ENCODE data around the gene DLST. TPM values are rescaled to one million over a fixed set of nuclear protein-coding genes. Genes with fewer than 3 reads are reported as not detected.

DLST gene
- total RNA-seq, 1 experiment from 2014 or later = 145 TPM

- POLR2A ChIA-PET (ENCODE audit: low non-redundant PET) = no interaction called here
- TF ChIP-seq CTCF (conservative IDR thresholded peaks at IDR 0.05; ENCODE audit: low read depth, low read length) = no peak
- TF ChIP-seq EZH2 (IDR thresholded peaks at IDR 0.05; ENCODE audit: borderline replicate concordance, low read depth, low read length, poor library complexity, severe bottlenecking) = no peak
- H3K36me3 ChIP-seq (ENCODE audit: insufficient read depth, low read length, poor library complexity, severe bottlenecking) = no peaks in the 10 kb centered on the region
Measured at GRCh38 chr14:74952697-74953484, 71.2 kb downstream of the DLST start.

More at GRCh38 chr14:74952697-74953484, 71.2 kb downstream of the DLST start:
- CTCF ChIA-PET = interaction anchor here (0.5 kb wide), 1 partner anchor 51 kb away, joined by 6 read pairs; no protein-coding TSS in a partner anchor
- intact Hi-C loops (cut with micrococcal nuclease; ENCODE audit: unreplicated experiment) = loop anchor here (5.0 kb wide), 1 partner anchor 114 kb away; the partner anchor contains the start of gene ZC2HC1C
- Histone ChIP-seq H3K4me3 (ENCODE audit: low read depth, low read length, poor library complexity, severe bottlenecking) (peak overlapping the region; percentile 92), H3K27ac (ENCODE audit: low read depth, low read length, poor library complexity, severe bottlenecking) (no peak overlapping the region), H3K9me3 (ENCODE audit: low read depth, low read length, poor library complexity, severe bottlenecking) (no peaks in the 10 kb centered on the region), H3K4me1 (ENCODE audit: insufficient read depth, low read length, poor library complexity, severe bottlenecking) (peaks cover 15% of the 10 kb centered on the region), H3K27me3 (replicated peaks; ENCODE audit: insufficient read depth, low read depth, low read length, poor library complexity) (no peaks in the 10 kb centered on the region)
- no peak for DNase-seq (ENCODE audit: low spot score)
- BruUV-seq (replicated peaks) = no TSS peak

Other genes starting within 250 kb of the DLST start
- 48.7 and 52.1 TPM in 2 replicates for gene AREL1, start 168.8 kb upstream of the DLST start, total RNA-seq (2021)
- gene FCF1, start 168.8 kb upstream of the DLST start, total RNA-seq (2021) = 73.1 and 74.2 TPM in 2 replicates
- 91.2 and 94.3 TPM in 2 replicates for gene YLPM1, start 118.6 kb upstream of the DLST start, total RNA-seq (2021)
- gene PROX2, start 5.8 kb upstream of the DLST start, total RNA-seq (2021) = not detected in 2 replicates
- gene RPS6KL1, start 41.3 kb downstream of the DLST start, total RNA-seq (2021) = 0.80 and 1.0 TPM in 2 replicates
- 32.2 and 48.1 TPM in 2 replicates for gene PGF, start 73.7 kb downstream of the DLST start, total RNA-seq (2021)
- gene EIF2B2, start 121.0 kb downstream of the DLST start, total RNA-seq (2021) = 93.3 and 106 TPM in 2 replicates
- 21.0 and 24.0 TPM in 2 replicates for gene MLH3, start 169.6 kb downstream of the DLST start, total RNA-seq (2021)
- 47.1 and 50.2 TPM in 2 replicates for gene ACYP1, start 182.1 kb downstream of the DLST start, total RNA-seq (2021)
- 1.0 TPM in 2 replicates for gene ZC2HC1C, start 187.7 kb downstream of the DLST start, total RNA-seq (2021)
- gene NEK9, start 245.1 kb downstream of the DLST start, total RNA-seq (2021) = 75.8 and 76.1 TPM in 2 replicates

All from A673 (cell line).